Measurements from ENCODE around the gene SLC38A8. TPM values are rescaled to one million over a fixed set of nuclear protein-coding genes. Genes with fewer than 3 reads are reported as not detected.
A peak's percentile ranks its signal among the peaks of the same experiment; 100 is the strongest.

The SLC38A8 gene
- total RNA-seq, 1 experiment from 2014 or later, result 0.35 TPM

DNA sequence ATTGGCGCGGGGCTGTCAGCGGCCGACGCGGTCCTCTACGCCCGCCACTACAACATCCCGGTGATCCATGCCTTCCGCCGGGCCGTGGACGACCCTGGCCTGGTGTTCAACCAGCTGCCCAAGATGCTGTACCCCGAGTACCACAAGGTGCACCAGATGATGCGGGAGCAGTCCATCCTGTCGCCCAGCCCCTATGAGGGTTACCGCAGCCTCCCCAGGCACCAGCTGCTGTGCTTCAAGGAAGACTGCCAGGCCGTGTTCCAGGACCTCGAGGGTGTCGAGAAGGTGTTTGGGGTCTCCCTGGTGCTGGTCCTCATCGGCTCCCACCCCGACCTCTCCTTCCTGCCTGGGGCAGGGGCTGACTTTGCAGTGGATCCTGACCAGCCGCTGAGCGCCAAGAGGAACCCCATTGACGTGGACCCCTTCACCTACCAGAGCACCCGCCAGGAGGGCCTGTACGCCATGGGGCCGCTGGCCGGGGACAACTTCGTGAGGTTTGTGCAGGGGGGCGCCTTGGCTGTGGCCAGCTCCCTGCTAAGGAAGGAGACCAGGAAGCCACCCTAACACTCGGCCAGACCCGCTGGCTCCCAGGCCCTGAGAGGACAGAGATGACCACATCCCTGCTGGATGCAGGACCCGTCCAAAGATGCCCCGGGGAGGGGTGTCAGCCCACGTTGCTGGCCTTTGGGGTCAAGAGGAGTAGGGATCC, 77.0 kb downstream of the SLC38A8 start:
- no peak overlapping the region for H3K23ac ChIP-seq (ENCODE audit: insufficient read length, low read depth, low read length)
- no peak overlapping the region for H2BK15ac ChIP-seq (ENCODE audit: low read depth, low read length)
- no peak overlapping the region for H3K4me2 ChIP-seq (ENCODE audit: insufficient read depth, insufficient read length, low read length)
- H3K18ac ChIP-seq (ENCODE audit: insufficient read length, low read depth, low read length), result no peak overlapping the region
- H3K27me3 ChIP-seq (ENCODE audit: insufficient read depth, low read length), result peaks cover 2% of the 10 kb centered on the region; the same call in 1 of the 2 replicates
- H3K36me3 Mint-ChIP-seq (ENCODE audit: insufficient read depth in 1 of 3, low read depth in 3 of 3), result no peaks in the 10 kb centered on the region
- peak overlapping the region in 1 of 2 experiments; percentile 25; a peak in 1 of 5 replicates for H3K4me3 Mint-ChIP-seq
- H3K23me2 ChIP-seq (ENCODE audit: insufficient read length, low read depth, low read length, poor library complexity, severe bottlenecking), result peaks cover 6% of the 10 kb centered on the region
- no peak overlapping the region for H3K4ac ChIP-seq (ENCODE audit: low read depth, low read length)
- no peak overlapping the region for H3K9ac ChIP-seq (ENCODE audit: extremely low read depth, insufficient read length, low read length)
- no peak overlapping the region for H4K8ac ChIP-seq (replicated peaks; ENCODE audit: insufficient read length, low read depth, low read length)
- no peak overlapping the region for H3K56ac ChIP-seq (ENCODE audit: insufficient read length, low read depth, low read length)
- TF ChIP-seq, protein P1, sequence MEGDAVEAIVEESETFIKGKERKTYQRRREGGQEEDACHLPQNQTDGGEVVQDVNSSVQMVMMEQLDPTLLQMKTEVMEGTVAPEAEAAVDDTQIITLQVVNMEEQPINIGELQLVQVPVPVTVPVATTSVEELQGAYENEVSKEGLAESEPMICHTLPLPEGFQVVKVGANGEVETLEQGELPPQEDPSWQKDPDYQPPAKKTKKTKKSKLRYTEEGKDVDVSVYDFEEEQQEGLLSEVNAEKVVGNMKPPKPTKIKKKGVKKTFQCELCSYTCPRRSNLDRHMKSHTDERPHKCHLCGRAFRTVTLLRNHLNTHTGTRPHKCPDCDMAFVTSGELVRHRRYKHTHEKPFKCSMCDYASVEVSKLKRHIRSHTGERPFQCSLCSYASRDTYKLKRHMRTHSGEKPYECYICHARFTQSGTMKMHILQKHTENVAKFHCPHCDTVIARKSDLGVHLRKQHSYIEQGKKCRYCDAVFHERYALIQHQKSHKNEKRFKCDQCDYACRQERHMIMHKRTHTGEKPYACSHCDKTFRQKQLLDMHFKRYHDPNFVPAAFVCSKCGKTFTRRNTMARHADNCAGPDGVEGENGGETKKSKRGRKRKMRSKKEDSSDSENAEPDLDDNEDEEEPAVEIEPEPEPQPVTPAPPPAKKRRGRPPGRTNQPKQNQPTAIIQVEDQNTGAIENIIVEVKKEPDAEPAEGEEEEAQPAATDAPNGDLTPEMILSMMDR (conservative IDR thresholded peaks at IDR 0.05), result no peak
- no peaks in the 10 kb centered on the region for H3K79me1 ChIP-seq (ENCODE audit: insufficient read depth, low read depth, low read length, poor library complexity, severe bottlenecking)
- no peak for DNase-seq
- H4K20me1 ChIP-seq (ENCODE audit: control insufficient read depth, insufficient read depth, insufficient read length), result peaks cover 3% of the 10 kb centered on the region
- H3K9me3 ChIP-seq (ENCODE audit: control insufficient read depth, low read depth, low read length), result no peaks in the 10 kb centered on the region
- no peak overlapping the region for H2BK120ac ChIP-seq (ENCODE audit: low read depth, low read length, poor library complexity, severe bottlenecking)
- H3K4me1 Mint-ChIP-seq, result peaks cover 12 to 23% of the 10 kb centered on the region in 2 experiments
- H3K9me3 Mint-ChIP-seq, result no peaks in the 10 kb centered on the region; a peak in 1 of 5 replicates
- no peak overlapping the region for H2BK12ac ChIP-seq (ENCODE audit: insufficient read length, low read depth, low read length)
- no peak overlapping the region for H3K14ac ChIP-seq (ENCODE audit: insufficient read depth, low read length)
- H3T11ph ChIP-seq (ENCODE audit: low read length), result no peak overlapping the region
- H2AK5ac ChIP-seq (ENCODE audit: insufficient read length, low read length), result no peak overlapping the region
- H3K27ac Mint-ChIP-seq, result no peak overlapping the region
- no peaks in the 10 kb centered on the region for H3K79me2 ChIP-seq (ENCODE audit: insufficient read depth, low read length)
- H2BK5ac ChIP-seq (ENCODE audit: insufficient read length, low read length), result no peak overlapping the region
- no peak overlapping the region for H2BK20ac ChIP-seq (ENCODE audit: low read depth, low read length, poor library complexity, severe bottlenecking)
- H4K5ac ChIP-seq (ENCODE audit: insufficient read length, low read depth, low read length), result no peak overlapping the region
- WGBS (ENCODE audit: extremely low coverage, insufficient read length, low lambda C conversion rate), result no CpG with 5 or more reads among the region's 36 CpGs
- H3K4me1 ChIP-seq (ENCODE audit: insufficient read depth, low read length), result no peaks in the 10 kb centered on the region
- no peak overlapping the region for H2AFZ ChIP-seq (ENCODE audit: low read length)
- no peak overlapping the region for H3K27ac ChIP-seq (ENCODE audit: insufficient read length, low read depth, low read length)
- H4K91ac ChIP-seq (ENCODE audit: insufficient read length, low read depth, low read length), result no peak overlapping the region
- H3K27me3 Mint-ChIP-seq (ENCODE audit: low read depth), result peaks cover 13% of the 10 kb centered on the region
